NB4 (cell line): ENCODE results near the gene ZNF439.

Experiments used
- MAX ChIP-seq: IDR thresholded peaks from 2 replicates; pipeline ENCODE4 v1.6.1; 2011; ENCODE audit warnings: low read depth, low read length
- MYC ChIP-seq: IDR thresholded peaks from 2 replicates; pipeline ENCODE4 v1.6.1; 2011; ENCODE audit warnings: low read depth, low read length
- POLR2A ChIP-seq: IDR thresholded peaks from 2 replicates; pipeline ENCODE4 v1.6.1; 2011; ENCODE audit warnings: mild to moderate bottlenecking; ENCODE audit not compliant: insufficient read length; ENCODE audit errors: extremely low read depth
- TF ChIP-seq, protein P1 (sequence below): IDR thresholded peaks from one replicate; pipeline ENCODE4 v1.5.1; 2012; ENCODE audit warnings: low read depth, low read length

DNA sequence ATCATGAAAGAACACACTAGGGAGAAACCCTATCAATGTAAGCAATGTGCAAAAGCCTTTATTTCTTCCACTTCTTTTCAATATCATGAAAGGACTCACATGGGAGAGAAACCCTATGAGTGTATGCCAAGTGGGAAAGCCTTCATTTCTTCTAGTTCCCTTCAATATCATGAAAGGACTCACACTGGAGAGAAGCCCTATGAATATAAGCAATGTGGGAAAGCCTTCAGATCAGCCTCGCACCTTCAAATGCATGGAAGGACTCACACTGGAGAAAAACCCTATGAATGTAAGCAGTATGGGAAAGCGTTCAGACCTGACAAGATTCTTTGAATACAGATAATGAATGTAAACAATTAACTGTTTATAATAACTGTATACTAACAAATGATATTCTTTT is 15.0 kb upstream of the ZNF439 start:
- TF ChIP-seq POLR2A (no peak), MYC (no peak), MAX (no peak)
- TF ChIP-seq, protein P1, sequence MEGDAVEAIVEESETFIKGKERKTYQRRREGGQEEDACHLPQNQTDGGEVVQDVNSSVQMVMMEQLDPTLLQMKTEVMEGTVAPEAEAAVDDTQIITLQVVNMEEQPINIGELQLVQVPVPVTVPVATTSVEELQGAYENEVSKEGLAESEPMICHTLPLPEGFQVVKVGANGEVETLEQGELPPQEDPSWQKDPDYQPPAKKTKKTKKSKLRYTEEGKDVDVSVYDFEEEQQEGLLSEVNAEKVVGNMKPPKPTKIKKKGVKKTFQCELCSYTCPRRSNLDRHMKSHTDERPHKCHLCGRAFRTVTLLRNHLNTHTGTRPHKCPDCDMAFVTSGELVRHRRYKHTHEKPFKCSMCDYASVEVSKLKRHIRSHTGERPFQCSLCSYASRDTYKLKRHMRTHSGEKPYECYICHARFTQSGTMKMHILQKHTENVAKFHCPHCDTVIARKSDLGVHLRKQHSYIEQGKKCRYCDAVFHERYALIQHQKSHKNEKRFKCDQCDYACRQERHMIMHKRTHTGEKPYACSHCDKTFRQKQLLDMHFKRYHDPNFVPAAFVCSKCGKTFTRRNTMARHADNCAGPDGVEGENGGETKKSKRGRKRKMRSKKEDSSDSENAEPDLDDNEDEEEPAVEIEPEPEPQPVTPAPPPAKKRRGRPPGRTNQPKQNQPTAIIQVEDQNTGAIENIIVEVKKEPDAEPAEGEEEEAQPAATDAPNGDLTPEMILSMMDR = no peak
